Thymus (tissue), 14 donors: ENCODE data around the gene RPS18. TPM values are rescaled to one million over a fixed set of nuclear protein-coding genes. Genes with fewer than 3 reads are reported as not detected.
"Not testable (repeated sequence)": the region's sequence is repeated elsewhere in the genome, so short reads cannot be mapped to it uniquely, and the experiment has no call there.

Experiments used
- DNase-seq, 9 donors: peaks; one replicate each; pipeline ENCODE4 v3.0.0-alpha.2; 2013; ENCODE audit warnings: low spot score in 9 of 9, low read depth in 6 of 9, missing footprints in 1 of 9
- H3K27ac ChIP-seq, 2 donors: one replicate each; pipeline ENCODE4 v1.5.1; 2013; ENCODE audit warnings: control low read depth in 1 of 2, low read depth in 1 of 2, low read length in 1 of 2, mild to moderate bottlenecking in 1 of 2, moderate library complexity in 1 of 2
- H3K27me3 ChIP-seq, 2 donors: one replicate each; pipeline ENCODE4 v1.5.1; 2013; ENCODE audit warnings: low read length in 1 of 2; ENCODE audit not compliant: control insufficient read depth in 2 of 2, insufficient read depth in 1 of 2
- H3K36me3 ChIP-seq, 2 donors: one replicate each; pipeline ENCODE4 v1.5.1; 2013; ENCODE audit warnings: low read length in 1 of 2, mild to moderate bottlenecking in 1 of 2, moderate library complexity in 1 of 2; ENCODE audit not compliant: control insufficient read depth in 2 of 2, insufficient read depth in 2 of 2
- H3K4me1 ChIP-seq, 2 donors: one replicate each; pipeline ENCODE4 v1.5.1; 2013; ENCODE audit warnings: low read length in 2 of 2; ENCODE audit not compliant: control insufficient read depth in 2 of 2, insufficient read depth in 2 of 2
- H3K4me3 ChIP-seq, 2 donors: one replicate each; pipeline ENCODE4 v1.5.1; 2013; ENCODE audit warnings: low read length in 2 of 2, control low read depth in 1 of 2, mild to moderate bottlenecking in 1 of 2
- H3K9me3 ChIP-seq, 2 donors: one replicate each; pipeline ENCODE4 v1.5.1; 2013; ENCODE audit warnings: low read length in 1 of 2, mild to moderate bottlenecking in 1 of 2; ENCODE audit not compliant: control insufficient read depth in 2 of 2, insufficient read depth in 1 of 2
- WGBS: extraction: QIAGEN DNeasy Blood & Tissue Kit; methylation state at CpG from one replicate; pipeline ENCODE4 v1.1.7; 2013; 5-methylcytosine and 5-hydroxymethylcytosine counted together
- long read RNA-seq, 10 donors: transcript quantifications; one replicate each; lab custom pipeline, GENCODE V29; 2026
- polyA plus RNA-seq: library from polyadenylated mRNA; stranded (reverse); fragments of 200-250 nt; gene quantifications from one replicate; pipeline ENCODE4 v1.2.3, GENCODE V29; 2013
- total RNA-seq: library from RNA; stranded (reverse); fragments of 120-200 nt; gene quantifications from one replicate; pipeline ENCODE4 v1.2.4, GENCODE V29; 2013
- donor health status: healthy.

The RPS18 gene
- 5,201 TPM for total RNA-seq
- polyA plus RNA-seq = 5,710 TPM
- long read RNA-seq, donor 1, transcript RPS18-236 (5 exons, 996 nt) = minor isoform, 8 of 231 reads
- long read RNA-seq, donor 1, transcript RPS18-230 (6 exons, 613 nt) = major isoform, 210 of 231 reads
- long read RNA-seq, donor 1, partial matches to known transcripts = 9 of 231 reads
- long read RNA-seq, donor 1, other reads (novel, unspliced or antisense) = 0 of 231 reads
- long read RNA-seq, donor 2 = 0 reads
- long read RNA-seq, donor 3, transcript RPS18-235 (3 exons, 413 nt) = minor isoform, 26 of 3,635 reads
- long read RNA-seq, donor 3, transcript RPS18-230 (6 exons, 613 nt) = major isoform, 3,045 of 3,635 reads
- long read RNA-seq, donor 3, transcript RPS18-237 (5 exons, 642 nt) = minor isoform, 23 of 3,635 reads
- long read RNA-seq, donor 3, transcript RPS18-236 (5 exons, 996 nt) = minor isoform, 146 of 3,635 reads
- long read RNA-seq, donor 3, partial matches to known transcripts = 153 of 3,635 reads
- long read RNA-seq, donor 3, other reads (novel, unspliced or antisense) = 232 of 3,635 reads
- long read RNA-seq, donor 4, transcript RPS18-236 (5 exons, 996 nt) = minor isoform, 45 of 1,035 reads
- long read RNA-seq, donor 4, transcript RPS18-237 (5 exons, 642 nt) = minor isoform, 12 of 1,035 reads
- long read RNA-seq, donor 4, transcript RPS18-230 (6 exons, 613 nt) = major isoform, 853 of 1,035 reads
- long read RNA-seq, donor 4, transcript RPS18-235 (3 exons, 413 nt) = minor isoform, 18 of 1,035 reads
- long read RNA-seq, donor 4, partial matches to known transcripts = 58 of 1,035 reads
- long read RNA-seq, donor 4, other reads (novel, unspliced or antisense) = 46 of 1,035 reads
- long read RNA-seq, donor 5, transcript RPS18-230 (6 exons, 613 nt) = major isoform, 4,524 of 5,424 reads
- long read RNA-seq, donor 5, transcript RPS18-235 (3 exons, 413 nt) = minor isoform, 46 of 5,424 reads
- long read RNA-seq, donor 5, transcript RPS18-237 (5 exons, 642 nt) = minor isoform, 36 of 5,424 reads
- long read RNA-seq, donor 5, transcript RPS18-236 (5 exons, 996 nt) = minor isoform, 174 of 5,424 reads
- long read RNA-seq, donor 5, partial matches to known transcripts = 282 of 5,424 reads
- long read RNA-seq, donor 5, other reads (novel, unspliced or antisense) = 349 of 5,424 reads
- long read RNA-seq, donor 6, transcript RPS18-237 (5 exons, 642 nt) = minor isoform, 9 of 2,108 reads
- long read RNA-seq, donor 6, transcript RPS18-230 (6 exons, 613 nt) = major isoform, 1,854 of 2,108 reads
- long read RNA-seq, donor 6, transcript RPS18-236 (5 exons, 996 nt) = minor isoform, 79 of 2,108 reads
- long read RNA-seq, donor 6, partial matches to known transcripts = 47 of 2,108 reads
- long read RNA-seq, donor 6, other reads (novel, unspliced or antisense) = 113 of 2,108 reads
- long read RNA-seq, donor 7, transcript RPS18-237 (5 exons, 642 nt) = minor isoform, 15 of 2,098 reads
- long read RNA-seq, donor 7, transcript RPS18-236 (5 exons, 996 nt) = minor isoform, 77 of 2,098 reads
- long read RNA-seq, donor 7, transcript RPS18-230 (6 exons, 613 nt) = major isoform, 1,756 of 2,098 reads
- long read RNA-seq, donor 7, transcript RPS18-235 (3 exons, 413 nt) = minor isoform, 23 of 2,098 reads
- long read RNA-seq, donor 7, partial matches to known transcripts = 89 of 2,098 reads
- long read RNA-seq, donor 7, other reads (novel, unspliced or antisense) = 134 of 2,098 reads
- long read RNA-seq, donor 8, transcript RPS18-236 (5 exons, 996 nt) = minor isoform, 20 of 697 reads
- long read RNA-seq, donor 8, transcript RPS18-230 (6 exons, 613 nt) = major isoform, 645 of 697 reads
- long read RNA-seq, donor 8, partial matches to known transcripts = 0 of 697 reads
- long read RNA-seq, donor 8, other reads (novel, unspliced or antisense) = 27 of 697 reads
- long read RNA-seq, donor 9, transcript RPS18-230 (6 exons, 613 nt) = major isoform, 1,094 of 1,267 reads
- long read RNA-seq, donor 9, transcript RPS18-235 (3 exons, 413 nt) = minor isoform, 11 of 1,267 reads
- long read RNA-seq, donor 9, transcript RPS18-236 (5 exons, 996 nt) = minor isoform, 48 of 1,267 reads
- long read RNA-seq, donor 9, partial matches to known transcripts = 39 of 1,267 reads
- long read RNA-seq, donor 9, other reads (novel, unspliced or antisense) = 68 of 1,267 reads
- long read RNA-seq, donor 10, transcript RPS18-235 (3 exons, 413 nt) = minor isoform, 17 of 1,337 reads
- long read RNA-seq, donor 10, transcript RPS18-237 (5 exons, 642 nt) = minor isoform, 12 of 1,337 reads
- long read RNA-seq, donor 10, transcript RPS18-236 (5 exons, 996 nt) = minor isoform, 39 of 1,337 reads
- long read RNA-seq, donor 10, transcript RPS18-230 (6 exons, 613 nt) = major isoform, 1,148 of 1,337 reads
- long read RNA-seq, donor 10, partial matches to known transcripts = 52 of 1,337 reads
- long read RNA-seq, donor 10, other reads (novel, unspliced or antisense) = 63 of 1,337 reads

GRCh38 chr6:33271468-33272274 lies at the start of gene RPS18, which contains the start of gene VPS52:
Gene RPS18 (plus strand): TSS chr6:33272075. CDS start chr6:33272120, 45 bp downstream.
Gene VPS52 (minus strand): TSS chr6:33271876. CDS start chr6:33271675, 201 bp downstream.
- peaks cover 27 to 49% of the 10 kb centered on the region in 2 donors for H3K4me1 ChIP-seq
- under 1% methylated on average over 48 of the region's 48 CpGs for WGBS
- H3K9me3 ChIP-seq = no peaks in the 10 kb centered on the region

GRCh38 chr6:33226503-33227120 lies 45.3 kb upstream of the RPS18 start:
- not testable (repeated sequence) for H3K4me3 ChIP-seq, H3K27ac ChIP-seq, H3K9me3 ChIP-seq, H3K4me1 ChIP-seq, DNase-seq, H3K36me3 ChIP-seq
- 59% methylated on average over 14 of the region's 14 CpGs for WGBS
- H3K27me3 ChIP-seq = peaks cover 0 to 26% of the 10 kb centered on the region in 2 donors

More at GRCh38 chr6:33271468-33272274, at the start of gene RPS18, which contains the start of gene VPS52:
- Histone ChIP-seq H3K27me3 (no peaks in the 10 kb centered on the region), H3K36me3 (peaks cover 43 to 67% of the 10 kb centered on the region in 2 donors), H3K27ac (peak within 1 kb of the TSS; percentile 94 to 98), H3K4me3 (peak within 1 kb of the TSS; percentile 90)
- DNase-seq = peak; percentile 96 to 100 (median 99)

- no peak overlapping the region for H3K27ac ChIP-seq
- DNase-seq = no peak
- H3K36me3 ChIP-seq = no peaks in the 10 kb centered on the region
- H3K9me3 ChIP-seq = no peaks in the 10 kb centered on the region
- peaks cover 0 to 27% of the 10 kb centered on the region in 2 donors for H3K27me3 ChIP-seq
- H3K4me1 ChIP-seq = no peaks in the 10 kb centered on the region
- H3K4me3 ChIP-seq = no peak overlapping the region
- WGBS = 65% methylated on average over 6 of the region's 6 CpGs
These were observed 36.6 kb upstream of the RPS18 start for GRCh38 chr6:33235221-33235634.

- H3K9me3 ChIP-seq = no peaks in the 10 kb centered on the region
- H3K36me3 ChIP-seq = no peaks in the 10 kb centered on the region
- no peak overlapping the region for H3K27ac ChIP-seq
- H3K4me1 ChIP-seq = no peaks in the 10 kb centered on the region
- H3K27me3 ChIP-seq = peaks cover 0 to 28% of the 10 kb centered on the region in 2 donors
- no peak overlapping the region for H3K4me3 ChIP-seq
- DNase-seq = no peak
These were observed 35.5 kb upstream of the RPS18 start for GRCh38 chr6:33236328-33236727.

GRCh38 chr6:33236852-33237251 lies 35.0 kb upstream of the RPS18 start:
- Histone ChIP-seq H3K27me3 (peaks cover 0 to 28% of the 10 kb centered on the region in 2 donors), H3K4me1 (no peaks in the 10 kb centered on the region), H3K4me3 (no peak overlapping the region), H3K9me3 (no peaks in the 10 kb centered on the region), H3K36me3 (no peaks in the 10 kb centered on the region), H3K27ac (no peak overlapping the region)
- no peak for DNase-seq
- 97% methylated on average over 6 of the region's 6 CpGs for WGBS

- DNase-seq = no peak
- Histone ChIP-seq H3K36me3 (no peaks in the 10 kb centered on the region), H3K27me3 (peaks cover 0 to 27% of the 10 kb centered on the region in 2 donors), H3K9me3 (no peaks in the 10 kb centered on the region), H3K4me1 (no peaks in the 10 kb centered on the region), H3K27ac (no peak overlapping the region), H3K4me3 (no peak overlapping the region)
- 96% methylated on average over 2 of the region's 2 CpGs for WGBS
These were observed 34.1 kb upstream of the RPS18 start for GRCh38 chr6:33237741-33238140.
